Mesendoderm (in vitro differentiated cells): Measurements from ENCODE around the gene HLA-C.
"Not testable (repeated sequence)": the region's sequence is repeated elsewhere in the genome, so short reads cannot be mapped to it uniquely, and the experiment has no call there.

Experiments used
- DNase-seq: peaks from one replicate; pipeline ENCODE4 v3.0.0; 2013
- H2AK5ac ChIP-seq: 2 replicates; pipeline ENCODE4 v1.6.1; 2013; ENCODE audit warnings: low read length, inconsistent platforms
- H2BK120ac ChIP-seq: 2 replicates; pipeline ENCODE4 v1.6.1; 2013; ENCODE audit warnings: low read depth, mild to moderate bottlenecking, low read length, moderate library complexity, mixed read lengths
- H2BK15ac ChIP-seq: replicated peaks from 2 replicates; pipeline ENCODE4 v1.6.1; 2013; ENCODE audit warnings: low read depth, mild to moderate bottlenecking, moderate library complexity
- H2BK5ac ChIP-seq: 2 replicates; pipeline ENCODE4 v1.6.1; 2013; ENCODE audit warnings: low read length, inconsistent platforms
- H3K18ac ChIP-seq: 2 replicates; pipeline ENCODE4 v1.6.1; 2013; ENCODE audit warnings: mild to moderate bottlenecking, low read length, mixed read lengths
- H3K23ac ChIP-seq: one replicate; pipeline ENCODE4 v1.6.1; 2013; ENCODE audit warnings: low read length
- H3K27ac ChIP-seq: 2 replicates; pipeline ENCODE4 v1.5.1; 2013; ENCODE audit warnings: low read depth, mild to moderate bottlenecking, inconsistent platforms, low read length, moderate library complexity
- H3K27me3 ChIP-seq: 2 replicates; pipeline ENCODE4 v1.6.1; 2013; ENCODE audit warnings: low read length, control low read depth, mild to moderate bottlenecking, inconsistent platforms; ENCODE audit not compliant: insufficient read depth, poor library complexity
- H3K36me3 ChIP-seq: 2 replicates; pipeline ENCODE4 v1.6.1; 2013; ENCODE audit warnings: low read length, inconsistent platforms; ENCODE audit not compliant: control insufficient read depth, insufficient read depth
- H3K4ac ChIP-seq: one replicate; pipeline ENCODE4 v1.6.1; 2013; ENCODE audit warnings: low read depth, mild to moderate bottlenecking, low read length, moderate library complexity
- H3K4me1 ChIP-seq: 2 replicates; pipeline ENCODE4 v1.6.1; 2013; ENCODE audit warnings: low read depth, low read length, inconsistent platforms; ENCODE audit not compliant: control insufficient read depth
- H3K4me2 ChIP-seq: 2 replicates; pipeline ENCODE4 v1.6.1; 2013; ENCODE audit warnings: low read length
- H3K4me3 ChIP-seq: 2 replicates; pipeline ENCODE4 v1.5.1; 2013; ENCODE audit warnings: mild to moderate bottlenecking, low read length
- H3K56ac ChIP-seq: one replicate; pipeline ENCODE4 v1.6.1; 2013; ENCODE audit warnings: low read length
- H3K79me1 ChIP-seq: 2 replicates; pipeline ENCODE4 v1.6.1; 2013; ENCODE audit warnings: low read length, inconsistent platforms
- H3K79me2 ChIP-seq: 2 replicates; pipeline ENCODE4 v1.6.1; 2013; ENCODE audit warnings: mild to moderate bottlenecking, low read length; ENCODE audit not compliant: control insufficient read depth, insufficient read depth
- H3K9ac ChIP-seq: 2 replicates; pipeline ENCODE4 v1.6.1; 2013; ENCODE audit warnings: low read length, inconsistent platforms
- H4K5ac ChIP-seq: one replicate; pipeline ENCODE4 v1.6.1; 2013; ENCODE audit warnings: low read length
- H4K8ac ChIP-seq: one replicate; pipeline ENCODE4 v1.6.1; 2013; ENCODE audit warnings: low read depth, mild to moderate bottlenecking, control low read depth, low read length, moderate library complexity
- WGBS: extraction: QIAGEN DNeasy Blood & Tissue Kit; methylation state at CpG from one replicate; pipeline ENCODE4 v1.1.7; 2013; ENCODE audit warnings: low lambda C conversion rate, missing lambda C conversion rate; ENCODE audit not compliant: insufficient coverage; ENCODE audit errors: extremely low coverage; 5-methylcytosine and 5-hydroxymethylcytosine counted together

The HLA-C gene

DNA sequence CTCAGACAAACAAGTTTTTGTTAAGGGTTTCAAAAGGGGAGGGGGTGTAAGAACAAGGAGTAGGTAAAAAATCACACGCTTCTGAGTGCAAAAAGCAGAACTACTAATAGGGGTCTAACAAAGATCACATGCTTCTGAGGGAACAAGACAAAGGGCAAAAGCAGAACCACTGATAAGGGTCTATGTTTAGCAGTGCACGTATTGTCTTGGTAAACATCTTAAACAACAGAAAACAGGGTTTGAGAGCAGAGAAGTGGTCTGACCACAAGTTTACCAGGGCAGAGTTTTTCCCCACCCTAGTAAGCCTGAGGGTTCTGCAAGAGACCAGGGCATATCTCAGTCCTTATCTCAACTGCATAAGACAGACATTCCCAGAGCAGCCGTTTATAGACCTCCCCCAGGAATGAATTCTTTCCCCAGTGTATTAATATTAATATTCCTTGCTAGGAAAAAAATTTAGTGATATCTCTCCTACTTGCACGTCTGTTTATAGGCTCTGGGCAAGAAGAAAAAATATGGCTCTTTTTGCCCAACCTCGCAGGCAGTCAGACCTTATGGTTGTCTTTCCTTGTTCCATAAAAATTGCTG, 8.5 kb downstream of the HLA-C start:
- not testable (repeated sequence) for H4K5ac ChIP-seq, H3K27ac ChIP-seq, H3K4me2 ChIP-seq, DNase-seq, H4K8ac ChIP-seq, H3K18ac ChIP-seq, H3K4me1 ChIP-seq, H3K4ac ChIP-seq, H2BK5ac ChIP-seq, H3K4me3 ChIP-seq, H2AK5ac ChIP-seq, H3K79me2 ChIP-seq, H3K27me3 ChIP-seq, H3K9ac ChIP-seq, H3K23ac ChIP-seq, H2BK15ac ChIP-seq, H3K79me1 ChIP-seq, H2BK120ac ChIP-seq, H3K56ac ChIP-seq, H3K36me3 ChIP-seq
- no CpG with 5 or more reads among the region's 5 CpGs for WGBS

DNA sequence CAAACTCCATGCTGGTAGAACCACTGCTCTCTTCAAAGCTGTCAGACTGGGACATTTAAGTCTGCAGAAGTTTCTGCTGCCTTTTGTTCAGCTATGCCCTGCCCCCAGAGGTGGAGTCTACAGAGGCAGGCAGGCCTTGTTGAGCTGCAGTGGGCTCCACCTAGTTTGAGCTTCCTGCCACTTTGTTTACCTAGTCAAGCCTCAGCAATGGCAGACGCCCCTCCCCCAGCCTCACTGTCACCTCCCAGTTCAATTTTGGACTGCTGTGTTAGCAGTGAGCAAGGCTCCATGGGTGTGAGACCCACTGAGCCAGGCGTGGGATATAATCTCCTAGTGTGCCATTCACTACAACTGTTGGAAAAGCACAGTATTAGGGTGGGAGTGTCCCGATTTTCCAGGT, 11.9 kb downstream of the HLA-C start:
- H3K4me2 ChIP-seq, H3K9ac ChIP-seq, H4K8ac ChIP-seq, H3K27ac ChIP-seq, H3K56ac ChIP-seq, H3K79me2 ChIP-seq, H3K4ac ChIP-seq, H2BK120ac ChIP-seq, H3K4me3 ChIP-seq, H2BK5ac ChIP-seq, H3K27me3 ChIP-seq, H3K79me1 ChIP-seq, H3K23ac ChIP-seq, H4K5ac ChIP-seq, H2AK5ac ChIP-seq, H3K36me3 ChIP-seq, H3K18ac ChIP-seq, H3K4me1 ChIP-seq, H2BK15ac ChIP-seq, DNase-seq: not testable (repeated sequence)
- WGBS, result no CpG with 5 or more reads among the region's 3 CpGs

DNA sequence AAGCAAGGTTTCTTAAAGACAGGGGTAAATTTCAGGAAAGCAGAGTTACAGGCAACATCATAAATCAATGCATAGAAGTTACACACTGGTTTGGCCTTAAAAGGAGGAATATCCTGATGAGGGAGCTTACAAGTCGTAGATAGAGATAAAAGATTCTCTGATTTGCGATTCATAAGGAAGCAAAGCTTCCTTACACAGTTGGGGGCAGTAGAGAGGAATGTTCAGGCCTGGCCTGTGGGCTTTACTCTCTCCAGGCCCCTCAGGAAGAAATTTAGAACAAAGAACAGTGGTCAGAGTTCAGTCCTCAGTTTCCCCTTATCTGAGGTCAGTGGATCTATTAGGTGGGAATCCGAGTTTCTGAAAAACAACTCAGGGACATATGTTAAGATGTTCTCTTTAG, 19.3 kb downstream of the HLA-C start:
- no CpG with 5 or more reads among the region's 3 CpGs for WGBS
- Histone ChIP-seq H2AK5ac (no peak overlapping the region), H3K36me3 (no peaks in the 10 kb centered on the region), H2BK120ac (no peak overlapping the region), H3K4me1 (no peaks in the 10 kb centered on the region), H3K27ac (no peak overlapping the region), H3K4ac (no peak overlapping the region), H3K9ac (no peak overlapping the region), H3K4me3 (no peak overlapping the region), H2BK15ac (no peak overlapping the region), H2BK5ac (no peak overlapping the region), H3K27me3 (no peaks in the 10 kb centered on the region), H4K8ac (no peak overlapping the region), H4K5ac (no peak overlapping the region), H3K4me2 (no peak overlapping the region), H3K23ac (no peak overlapping the region), H3K79me2 (no peaks in the 10 kb centered on the region), H3K79me1 (no peaks in the 10 kb centered on the region), H3K56ac (no peak overlapping the region), H3K18ac (no peak overlapping the region)
- peak; percentile 20 for DNase-seq

DNA sequence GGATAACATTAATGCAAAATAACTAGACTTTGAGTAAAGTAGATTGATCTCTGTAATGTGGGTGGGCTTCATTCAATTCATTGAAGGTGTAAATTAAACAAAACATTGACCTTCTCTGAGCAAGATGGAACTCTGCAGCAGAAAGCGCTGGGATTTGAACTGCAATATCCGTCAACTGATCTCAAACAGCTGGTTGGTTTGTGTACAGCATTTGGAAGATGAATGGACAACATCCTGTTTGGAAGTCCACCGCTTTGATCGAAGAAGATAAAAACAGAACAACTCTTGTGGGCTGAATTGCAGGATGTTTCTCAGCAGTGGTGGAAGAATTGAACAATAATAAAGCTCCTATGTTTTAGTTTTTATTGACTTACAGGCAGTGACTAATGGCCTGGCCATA, 20.6 kb downstream of the HLA-C start:
- Histone ChIP-seq H3K56ac (no peak overlapping the region), H3K18ac (no peak overlapping the region), H3K27ac (no peak overlapping the region), H3K9ac (no peak overlapping the region), H2AK5ac (no peak overlapping the region), H3K4ac (no peak overlapping the region), H2BK120ac (no peak overlapping the region), H3K23ac (no peak overlapping the region), H3K4me1 (no peaks in the 10 kb centered on the region), H3K4me3 (no peak overlapping the region), H4K5ac (no peak overlapping the region), H3K79me1 (no peaks in the 10 kb centered on the region), H2BK15ac (no peak overlapping the region), H3K4me2 (no peak overlapping the region), H3K79me2 (no peaks in the 10 kb centered on the region), H3K36me3 (no peaks in the 10 kb centered on the region), H2BK5ac (no peak overlapping the region), H3K27me3 (no peaks in the 10 kb centered on the region), H4K8ac (no peak overlapping the region)
- DNase-seq, result no peak
- no CpG with 5 or more reads among the region's 4 CpGs for WGBS

DNA sequence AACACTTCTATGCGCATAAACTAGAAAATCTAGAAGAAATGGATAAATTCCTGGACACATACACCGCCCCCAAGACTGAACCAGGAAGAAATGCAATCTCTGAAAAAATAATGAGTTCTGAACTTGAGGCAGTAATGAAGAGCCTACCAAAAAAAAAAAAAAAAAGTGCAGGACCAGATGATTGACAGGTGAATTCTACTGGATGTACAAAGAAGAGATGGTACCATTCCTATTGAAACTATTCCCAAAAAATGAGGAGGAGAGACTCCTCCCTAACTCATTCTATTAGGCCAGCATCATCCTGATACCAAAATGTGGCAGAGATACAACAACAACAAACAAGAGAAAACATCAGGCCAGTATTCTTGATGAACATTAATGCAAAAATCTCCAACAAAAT, 22.7 kb downstream of the HLA-C start:
- no peak for DNase-seq
- WGBS, result no CpG with 5 or more reads among the region's 2 CpGs
- H3K4me3 ChIP-seq, result no peak overlapping the region
- no peak overlapping the region for H3K18ac ChIP-seq
- no peak overlapping the region for H2BK120ac ChIP-seq
- H4K8ac ChIP-seq, result no peak overlapping the region
- no peaks in the 10 kb centered on the region for H3K4me1 ChIP-seq
- H2BK5ac ChIP-seq, result no peak overlapping the region
- no peak overlapping the region for H3K56ac ChIP-seq
- H3K27me3 ChIP-seq, result no peaks in the 10 kb centered on the region
- H3K4me2 ChIP-seq, result no peak overlapping the region
- no peaks in the 10 kb centered on the region for H3K79me2 ChIP-seq
- no peak overlapping the region for H3K23ac ChIP-seq
- H2AK5ac ChIP-seq, result no peak overlapping the region
- no peak overlapping the region for H3K4ac ChIP-seq
- H2BK15ac ChIP-seq, result no peak overlapping the region
- H3K36me3 ChIP-seq, result no peaks in the 10 kb centered on the region
- H3K27ac ChIP-seq, result no peak overlapping the region
- no peaks in the 10 kb centered on the region for H3K79me1 ChIP-seq
- H3K9ac ChIP-seq, result no peak overlapping the region
- H4K5ac ChIP-seq, result no peak overlapping the region

DNA sequence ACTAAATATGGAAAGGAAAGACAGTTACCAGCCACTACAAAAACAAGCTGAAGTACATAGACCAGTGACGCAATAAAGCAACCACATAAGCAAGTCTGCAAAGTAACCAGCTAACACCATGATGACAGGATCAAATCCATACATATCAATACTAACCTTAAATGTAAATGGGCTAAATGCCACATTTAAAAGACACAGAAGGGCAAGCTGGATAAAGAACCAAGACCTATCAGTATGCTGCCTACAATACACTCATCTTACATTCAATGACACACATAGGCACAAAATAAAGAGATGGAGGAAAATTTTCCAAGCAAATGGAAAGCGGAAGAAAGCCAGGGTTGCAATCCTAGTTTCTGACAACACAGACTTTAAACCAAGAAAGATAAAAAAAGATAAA, 24.1 kb downstream of the HLA-C start:
- H4K5ac ChIP-seq, result no peak overlapping the region
- H2BK5ac ChIP-seq, result no peak overlapping the region
- no peak overlapping the region for H3K56ac ChIP-seq
- H4K8ac ChIP-seq, result no peak overlapping the region
- no peaks in the 10 kb centered on the region for H3K79me1 ChIP-seq
- no peak for DNase-seq
- H2AK5ac ChIP-seq, result no peak overlapping the region
- no peaks in the 10 kb centered on the region for H3K36me3 ChIP-seq
- no CpG with 5 or more reads among the region's 2 CpGs for WGBS
- H3K9ac ChIP-seq, result no peak overlapping the region
- H3K4me3 ChIP-seq, result no peak overlapping the region
- no peak overlapping the region for H2BK120ac ChIP-seq
- no peak overlapping the region for H3K4me2 ChIP-seq
- no peak overlapping the region for H3K27ac ChIP-seq
- no peak overlapping the region for H3K23ac ChIP-seq
- H3K4ac ChIP-seq, result no peak overlapping the region
- no peak overlapping the region for H3K18ac ChIP-seq
- H3K79me2 ChIP-seq, result no peaks in the 10 kb centered on the region
- no peaks in the 10 kb centered on the region for H3K27me3 ChIP-seq
- no peaks in the 10 kb centered on the region for H3K4me1 ChIP-seq
- no peak overlapping the region for H2BK15ac ChIP-seq
